HEK293 (cell line): ENCODE results near the gene NEK2.
A peak's percentile ranks its signal among the peaks of the same experiment; 100 is the strongest.

Experiments used
- CTCF ChIA-PET: fragments of 350-600 bp; formaldehyde crosslinking; extraction: SDS; loops from one replicate; lab custom pipeline; 2021; ENCODE audit warnings: antibody characterized with exemption; lab: Yijun Ruan, JAX
- POLR2A ChIA-PET: fragments of 300-600 bp; formaldehyde crosslinking; extraction: SDS; loops from one replicate; lab custom pipeline; 2020; ENCODE audit warnings: antibody characterized with exemption, inconsistent platforms; lab: Yijun Ruan, JAX
- H3K27ac ChIP-seq: fragments of 200-500 bp; sonication (Bioruptor generic); 2 replicates; pipeline ENCODE4 v1.5.1; 2014; ENCODE audit warnings: low read depth, low read length, control low read depth, inconsistent platforms; ENCODE audit errors: extremely low read depth
- H3K36me3 ChIP-seq, 2 experiments: fragments of 200-500 bp in 1 of 2; sonication (Bioruptor generic) in 1 of 2; 1 replicate in 1 of 2; 2 replicates in 1 of 2; pipeline ENCODE4 v1.5.1; 2014 to 2017; ENCODE audit warnings: inconsistent platforms in 2 of 2, low read length in 2 of 2; ENCODE audit not compliant: control insufficient read depth in 2 of 2, insufficient read depth in 1 of 2
- H3K4me1 ChIP-seq: fragments of 200-500 bp; sonication (Bioruptor generic); 2 replicates; pipeline ENCODE4 v1.5.1; 2014; ENCODE audit warnings: mild to moderate bottlenecking, low read length, inconsistent platforms; ENCODE audit not compliant: control insufficient read depth, insufficient read depth
- H3K4me3 ChIP-seq: 2 replicates; pipeline ENCODE4 v1.5.1; 2011; ENCODE audit warnings: low read depth, mild to moderate bottlenecking, control low read depth, low read length, moderate library complexity
- H3K9me3 ChIP-seq: fragments of 200-500 bp; sonication (Bioruptor generic); 2 replicates; pipeline ENCODE4 v1.5.1; 2014; ENCODE audit warnings: low read depth, low read length, inconsistent platforms; ENCODE audit not compliant: control insufficient read depth, insufficient read depth
- BCL11A ChIP-seq: fragments of 450-650 bp; formaldehyde crosslinking; IDR thresholded peaks from 2 replicates; pipeline ENCODE4 v1.5.1; 2016; ENCODE audit warnings: low read depth, missing biosample characterization, missing genetic modification characterization
- HOXA7 ChIP-seq: sonication (generic); formaldehyde crosslinking; IDR thresholded peaks from 2 replicates; pipeline ENCODE4 v1.8.1; 2022; ENCODE audit warnings: missing genetic modification reagents, borderline replicate concordance
- IKZF3 ChIP-seq: fragments of 450-650 bp; IDR thresholded peaks from 2 replicates; pipeline ENCODE4 v1.5.0; 2018; ENCODE audit warnings: missing biosample characterization, mild to moderate bottlenecking, missing genetic modification characterization, moderate library complexity
- KLF1 ChIP-seq: fragments of 450-650 bp; formaldehyde crosslinking; IDR thresholded peaks from 2 replicates; pipeline ENCODE4 v1.5.1; 2016; ENCODE audit warnings: missing biosample characterization, missing genetic modification characterization
- PRDM1 ChIP-seq: fragments of 450-650 bp; formaldehyde crosslinking; IDR thresholded peaks from 2 replicates; pipeline ENCODE4; 2016; ENCODE audit warnings: missing biosample characterization, missing genetic modification characterization
- SETDB1 ChIP-seq: IDR thresholded peaks from one replicate; pipeline ENCODE4 v1.6.1; 2017; ENCODE audit warnings: mild to moderate bottlenecking, low read length, moderate library complexity, mixed read lengths; ENCODE audit not compliant: insufficient read length
- ZFHX2 ChIP-seq: fragments of 450-650 bp; formaldehyde crosslinking; conservative IDR thresholded peaks from 2 replicates; pipeline ENCODE4 v1.5.1; 2016; ENCODE audit warnings: missing biosample characterization, missing genetic modification characterization
- ZFP69B ChIP-seq: fragments of 450-650 bp; formaldehyde crosslinking; IDR thresholded peaks from 2 replicates; pipeline ENCODE4 v1.5.1; 2016; ENCODE audit warnings: missing biosample characterization, missing genetic modification characterization
- ZIC2 ChIP-seq: fragments of 450-650 bp; formaldehyde crosslinking; IDR thresholded peaks from 2 replicates; pipeline ENCODE4 v1.5.1; 2016; ENCODE audit warnings: missing biosample characterization, missing genetic modification characterization
- ZNF174 ChIP-seq: fragments of 450-650 bp; formaldehyde crosslinking; IDR thresholded peaks from 2 replicates; pipeline ENCODE4 v1.5.0; 2017; ENCODE audit warnings: missing biosample characterization, mild to moderate bottlenecking, missing genetic modification characterization
- ZNF335 ChIP-seq: fragments of 450-650 bp; formaldehyde crosslinking; conservative IDR thresholded peaks from 2 replicates; pipeline ENCODE4 v1.5.1; 2016; ENCODE audit warnings: missing biosample characterization, missing genetic modification characterization
- ZNF391 ChIP-seq: fragments of 450-650 bp; formaldehyde crosslinking; IDR thresholded peaks from 2 replicates; pipeline ENCODE4 v1.5.1; 2016; ENCODE audit warnings: low read depth, missing biosample characterization, missing genetic modification characterization, borderline replicate concordance
- ZNF404 ChIP-seq: fragments of 450-650 bp; formaldehyde crosslinking; IDR thresholded peaks from 2 replicates; pipeline ENCODE4 v1.5.1; 2017; ENCODE audit warnings: missing biosample characterization, missing genetic modification characterization
- ZNF416 ChIP-seq: fragments of 450-650 bp; formaldehyde crosslinking; IDR thresholded peaks from 2 replicates; pipeline ENCODE4 v1.5.1; 2016; ENCODE audit warnings: missing biosample characterization, missing genetic modification characterization
- ZNF580 ChIP-seq: fragments of 450-650 bp; formaldehyde crosslinking; IDR thresholded peaks from 2 replicates; pipeline ENCODE4 v1.5.1; 2016; ENCODE audit warnings: missing biosample characterization, missing genetic modification characterization
- ZNF596 ChIP-seq: fragments of 450-650 bp; IDR thresholded peaks from 2 replicates; pipeline ENCODE4 v1.5.0; 2018; ENCODE audit warnings: missing biosample characterization, mild to moderate bottlenecking, missing genetic modification characterization, moderate library complexity
- ZNF837 ChIP-seq: fragments of 450-650 bp; formaldehyde crosslinking; IDR thresholded peaks from 2 replicates; pipeline ENCODE4 v1.5.1; 2016; ENCODE audit warnings: missing biosample characterization, missing genetic modification characterization
- ZSCAN30 ChIP-seq: fragments of 450-650 bp; IDR thresholded peaks from 2 replicates; pipeline ENCODE4 v1.5.1; 2018; ENCODE audit warnings: missing biosample characterization, mild to moderate bottlenecking, missing genetic modification characterization, moderate library complexity
- ZSCAN4 ChIP-seq: fragments of 450-650 bp; formaldehyde crosslinking; IDR thresholded peaks from 2 replicates; pipeline ENCODE4 v1.5.1; 2017; ENCODE audit warnings: missing biosample characterization, missing genetic modification characterization
- TF ChIP-seq, protein P1 (sequence below): fragments of 450-650 bp; formaldehyde crosslinking; IDR thresholded peaks from 2 replicates; pipeline ENCODE4 v1.5.1; 2016; ENCODE audit warnings: missing biosample characterization, missing genetic modification characterization

NEK2 gene

GRCh38 chr1:211688421-211688820 lies 13.0 kb upstream of the NEK2 start:
- Histone ChIP-seq H3K9me3 (no peaks in the 10 kb centered on the region), H3K36me3 (no peaks in the 10 kb centered on the region), H3K4me3 (no peak overlapping the region), H3K4me1 (no peaks in the 10 kb centered on the region), H3K27ac (no peak overlapping the region)
- TF ChIP-seq ZNF404 (tag by site-specific recombination), result no peak
- no peak for TF ChIP-seq ZSCAN4 (tag by site-specific recombination)
- no peak for TF ChIP-seq ZNF416
- no peak for TF ChIP-seq ZNF837
- TF ChIP-seq ZNF580 (tag by site-specific recombination), result no peak
- no peak for TF ChIP-seq ZFP69B (tag by site-specific recombination)
- no peak for TF ChIP-seq IKZF3 (tag by site-specific recombination)
- peak; percentile 88 for TF ChIP-seq ZNF596 (tag by site-specific recombination)
- no peak for TF ChIP-seq ZNF391
- TF ChIP-seq ZNF335 (tag by site-specific recombination), result no peak
- TF ChIP-seq KLF1 (tag by site-specific recombination), result no peak
- peak; percentile 86 for TF ChIP-seq PRDM1 (tag by site-specific recombination)
- no peak for TF ChIP-seq HOXA7 (CRISPR knock-in tag)
- no peak for TF ChIP-seq ZNF174 (tag by site-specific recombination)
- no peak for TF ChIP-seq SETDB1
- POLR2A ChIA-PET, result no interaction called here
- CTCF ChIA-PET, result no interaction called here

DNA sequence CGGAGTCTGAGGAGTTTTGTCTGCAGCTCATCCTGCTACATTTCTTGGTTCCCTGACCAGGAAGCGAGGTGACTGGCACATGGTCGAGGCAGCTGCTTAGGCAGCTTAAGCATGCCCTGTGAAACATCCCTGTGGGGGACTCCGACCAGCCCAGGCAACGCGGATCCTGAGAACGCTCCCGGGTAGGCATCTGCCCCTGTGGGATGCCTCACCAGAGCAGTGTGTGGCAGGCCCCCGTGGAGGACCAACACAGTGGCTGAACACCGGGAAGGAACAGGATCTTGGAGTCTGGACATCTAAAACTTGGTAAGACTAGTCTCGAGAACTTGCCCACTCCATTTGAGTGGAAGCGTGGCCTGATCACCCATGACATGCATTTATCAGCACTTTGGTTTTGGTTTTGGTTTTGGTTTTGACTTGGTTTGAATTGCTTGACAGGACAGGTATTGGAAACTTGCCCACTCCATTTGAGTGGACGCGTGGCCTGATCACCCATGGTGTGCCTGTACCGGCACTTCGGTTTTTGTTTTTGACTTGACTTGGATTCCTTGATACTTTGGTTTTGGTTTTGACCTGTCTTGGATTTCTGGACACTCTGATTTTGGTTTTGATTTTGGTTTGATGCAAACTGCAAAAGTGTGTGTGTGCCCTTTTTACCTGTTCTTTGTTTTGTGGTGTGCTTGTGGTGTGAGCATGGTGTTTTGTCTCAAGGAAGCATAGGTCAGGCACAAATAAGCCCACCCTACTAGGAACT lies 12.2 kb upstream of the NEK2 start:
- Histone ChIP-seq H3K4me3 (no peak overlapping the region), H3K36me3 (no peaks in the 10 kb centered on the region), H3K4me1 (no peaks in the 10 kb centered on the region), H3K27ac (no peak overlapping the region), H3K9me3 (no peaks in the 10 kb centered on the region)
- ChIA-PET POLR2A (no interaction called here), CTCF (no interaction called here)
- no peak for TF ChIP-seq ZFP69B (tag by site-specific recombination)
- no peak for TF ChIP-seq BCL11A
- TF ChIP-seq ZIC2 (tag by site-specific recombination), result no peak
- no peak for TF ChIP-seq ZSCAN30 (tag by site-specific recombination)
- no peak for TF ChIP-seq ZNF174 (tag by site-specific recombination)
- no peak for TF ChIP-seq ZFHX2

- Histone ChIP-seq H3K4me3 (no peak overlapping the region), H3K36me3 (no peaks in the 10 kb centered on the region), H3K9me3 (no peaks in the 10 kb centered on the region)
- TF ChIP-seq, protein P1, sequence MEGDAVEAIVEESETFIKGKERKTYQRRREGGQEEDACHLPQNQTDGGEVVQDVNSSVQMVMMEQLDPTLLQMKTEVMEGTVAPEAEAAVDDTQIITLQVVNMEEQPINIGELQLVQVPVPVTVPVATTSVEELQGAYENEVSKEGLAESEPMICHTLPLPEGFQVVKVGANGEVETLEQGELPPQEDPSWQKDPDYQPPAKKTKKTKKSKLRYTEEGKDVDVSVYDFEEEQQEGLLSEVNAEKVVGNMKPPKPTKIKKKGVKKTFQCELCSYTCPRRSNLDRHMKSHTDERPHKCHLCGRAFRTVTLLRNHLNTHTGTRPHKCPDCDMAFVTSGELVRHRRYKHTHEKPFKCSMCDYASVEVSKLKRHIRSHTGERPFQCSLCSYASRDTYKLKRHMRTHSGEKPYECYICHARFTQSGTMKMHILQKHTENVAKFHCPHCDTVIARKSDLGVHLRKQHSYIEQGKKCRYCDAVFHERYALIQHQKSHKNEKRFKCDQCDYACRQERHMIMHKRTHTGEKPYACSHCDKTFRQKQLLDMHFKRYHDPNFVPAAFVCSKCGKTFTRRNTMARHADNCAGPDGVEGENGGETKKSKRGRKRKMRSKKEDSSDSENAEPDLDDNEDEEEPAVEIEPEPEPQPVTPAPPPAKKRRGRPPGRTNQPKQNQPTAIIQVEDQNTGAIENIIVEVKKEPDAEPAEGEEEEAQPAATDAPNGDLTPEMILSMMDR, result no peak
- TF ChIP-seq ZNF596 (tag by site-specific recombination) (no peak), ZNF580 (tag by site-specific recombination) (no peak)
- TF ChIP-seq, all 188 proteins: peak for 0
- CTCF ChIA-PET, result interaction anchor here (0.8 to 2.8 kb wide), 4 partner anchors 13 to 770 kb away, joined by 3 to 27 read pairs (median 6); partner anchors contain the start of genes DTL and INTS7
- no peaks in the 10 kb centered on the region for H3K4me1 ChIP-seq
- POLR2A ChIA-PET, result interaction anchor here (0.5 to 2.1 kb wide), 3 partner anchors 9 to 350 kb away, joined by 3 to 7 read pairs (median 4); partner anchors contain the start of genes DTL, INTS7 and NEK2
- no peak overlapping the region for H3K27ac ChIP-seq
Observed at GRCh38 chr1:211685823-211686222, 10.4 kb upstream of the NEK2 start.
